Prostate gland (tissue), 2 donors: Measurements from ENCODE around the gene RAI1. TPM values are rescaled to one million over a fixed set of nuclear protein-coding genes. Genes with fewer than 3 reads are reported as not detected.

ENCODE experiments used
- DNase-seq: peaks from one replicate; pipeline ENCODE4 v3.0.0-alpha.2; 2019; ENCODE audit warnings: low spot score
- H3K27ac ChIP-seq, 2 donors: fragments of 200-600 bp; sonication (generic); 2 replicates each; pipeline ENCODE4 v1.5.1; 2017 to 2019
- H3K27me3 ChIP-seq: fragments of 200-600 bp; sonication (generic); replicated peaks from 2 replicates; pipeline ENCODE4 v1.5.1; 2019; ENCODE audit not compliant: insufficient read depth
- H3K36me3 ChIP-seq, 2 donors: fragments of 200-600 bp; sonication (generic); 1 replicate in 1 of 2; 2 replicates in 1 of 2; pipeline versions ENCODE4 v1.5.1 to v1.8.1; 2017 to 2019
- H3K4me1 ChIP-seq: fragments of 200-600 bp; sonication (generic); replicated peaks from 2 replicates; pipeline ENCODE4 v1.5.1; 2019
- H3K4me3 ChIP-seq, 2 donors: fragments of 200-600 bp; sonication (generic); 2 replicates each; pipeline ENCODE4 v1.5.1; 2017 to 2019
- H3K9me3 ChIP-seq: fragments of 200-600 bp; sonication (generic); 2 replicates; pipeline ENCODE4 v1.5.1; 2017
- POLR2A ChIP-seq: fragments of 450-650 bp; IDR thresholded peaks from one replicate; pipeline ENCODE4 v1.6.1; 2016; ENCODE audit warnings: antibody characterized with exemption, mild to moderate bottlenecking
- POLR2AphosphoS5 ChIP-seq: sonication (generic); formaldehyde crosslinking; IDR thresholded peaks from one replicate; pipeline ENCODE4 v1.6.1; 2017; ENCODE audit warnings: antibody characterized with exemption
- WGBS: methylation state at CpG from one replicate; pipeline ENCODE4 v1.1.5; 2018; 5-methylcytosine and 5-hydroxymethylcytosine counted together
- intact Hi-C: fragments of 100-400 bp; cut with DNase I; formaldehyde crosslinking; loops from one replicate; pipeline ENCODE4 v1.14.2; 2022
- total RNA-seq, 2 donors: library from RNA; depleted of rRNA; stranded (reverse); fragments of >200 nt; gene quantifications; one replicate each; pipeline ENCODE4 v1.1.0, GENCODE V29; 2016
- TF ChIP-seq, protein P1 (sequence below), 4 experiments: fragments of 200-600 bp in 2 of 4; fragments of 450-650 bp in 2 of 4; sonication (generic) in 2 of 4; IDR thresholded peaks; 1 replicate in 3 of 4; 2 replicates in 1 of 4; pipeline ENCODE4 v1.5.1; 2016 to 2019; ENCODE audit warnings: antibody characterized with exemption in 4 of 4, mild to moderate bottlenecking in 2 of 4, moderate library complexity in 2 of 4

The RAI1 gene
- total RNA-seq, 2 donors from 2014 or later: 69.2 to 71.0 TPM

DNA sequence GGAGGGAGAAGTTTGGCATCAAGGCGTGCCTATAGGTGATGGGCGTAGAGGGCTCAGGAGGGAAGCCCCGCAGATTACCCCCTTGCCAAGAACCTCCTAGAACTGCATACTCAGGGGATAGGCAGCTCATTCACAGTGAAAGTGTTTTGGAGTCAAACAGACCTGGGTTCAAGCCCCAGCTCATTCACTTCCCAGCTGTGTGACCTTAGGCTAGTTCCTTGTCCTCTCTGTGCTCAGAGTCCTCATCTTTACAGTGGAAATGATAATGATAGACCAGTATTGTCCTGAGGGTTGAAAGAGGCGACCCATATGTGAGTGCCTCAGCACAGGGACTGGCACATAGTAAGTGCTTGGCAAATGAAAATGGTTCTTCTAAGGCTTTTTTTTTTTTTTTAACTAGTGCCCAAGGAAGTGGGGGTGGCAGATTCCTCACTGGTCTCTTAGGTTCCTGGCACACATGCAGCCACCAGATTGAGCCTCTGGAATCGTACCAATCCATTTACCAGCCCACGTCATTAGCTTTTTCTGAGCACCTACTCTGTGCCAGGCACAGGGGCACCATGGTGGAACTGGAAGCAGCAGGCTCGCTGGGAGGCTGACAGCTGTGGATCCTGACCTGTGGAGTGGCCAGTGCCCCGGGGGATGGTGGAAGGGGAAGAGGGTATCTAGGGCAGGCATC lies 79.8 kb downstream of the RAI1 start:
- intact Hi-C loops: no loop called here
- TF ChIP-seq POLR2A (no peak), POLR2AphosphoS5 (no peak)
- TF ChIP-seq, protein P1, sequence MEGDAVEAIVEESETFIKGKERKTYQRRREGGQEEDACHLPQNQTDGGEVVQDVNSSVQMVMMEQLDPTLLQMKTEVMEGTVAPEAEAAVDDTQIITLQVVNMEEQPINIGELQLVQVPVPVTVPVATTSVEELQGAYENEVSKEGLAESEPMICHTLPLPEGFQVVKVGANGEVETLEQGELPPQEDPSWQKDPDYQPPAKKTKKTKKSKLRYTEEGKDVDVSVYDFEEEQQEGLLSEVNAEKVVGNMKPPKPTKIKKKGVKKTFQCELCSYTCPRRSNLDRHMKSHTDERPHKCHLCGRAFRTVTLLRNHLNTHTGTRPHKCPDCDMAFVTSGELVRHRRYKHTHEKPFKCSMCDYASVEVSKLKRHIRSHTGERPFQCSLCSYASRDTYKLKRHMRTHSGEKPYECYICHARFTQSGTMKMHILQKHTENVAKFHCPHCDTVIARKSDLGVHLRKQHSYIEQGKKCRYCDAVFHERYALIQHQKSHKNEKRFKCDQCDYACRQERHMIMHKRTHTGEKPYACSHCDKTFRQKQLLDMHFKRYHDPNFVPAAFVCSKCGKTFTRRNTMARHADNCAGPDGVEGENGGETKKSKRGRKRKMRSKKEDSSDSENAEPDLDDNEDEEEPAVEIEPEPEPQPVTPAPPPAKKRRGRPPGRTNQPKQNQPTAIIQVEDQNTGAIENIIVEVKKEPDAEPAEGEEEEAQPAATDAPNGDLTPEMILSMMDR (IDR thresholded peaks at IDR 0.05): no peak
- Histone ChIP-seq H3K4me1 (no peaks in the 10 kb centered on the region), H3K4me3 (no peak overlapping the region), H3K36me3 (no peaks in the 10 kb centered on the region), H3K27me3 (no peaks in the 10 kb centered on the region), H3K27ac (no peak overlapping the region), H3K9me3 (no peaks in the 10 kb centered on the region)
- DNase-seq: no peak
- 90% methylated on average over 8 of the region's 8 CpGs for WGBS

- intact Hi-C loops: no loop called here
- no peaks in the 10 kb centered on the region for H3K9me3 ChIP-seq
- H3K36me3 ChIP-seq: no peaks in the 10 kb centered on the region
- H3K4me1 ChIP-seq: peaks cover 4% of the 10 kb centered on the region
- WGBS: 92% methylated on average over 11 of the region's 11 CpGs
- DNase-seq: no peak
- no peaks in the 10 kb centered on the region for H3K27me3 ChIP-seq
- no peak overlapping the region for H3K27ac ChIP-seq
- TF ChIP-seq POLR2AphosphoS5 (no peak), POLR2A (no peak)
- TF ChIP-seq, protein P1 (IDR thresholded peaks at IDR 0.05): no peak
- H3K4me3 ChIP-seq: no peak overlapping the region
Observed at GRCh38 chr17:17761894-17762743, 80.9 kb downstream of the RAI1 start.

DNA sequence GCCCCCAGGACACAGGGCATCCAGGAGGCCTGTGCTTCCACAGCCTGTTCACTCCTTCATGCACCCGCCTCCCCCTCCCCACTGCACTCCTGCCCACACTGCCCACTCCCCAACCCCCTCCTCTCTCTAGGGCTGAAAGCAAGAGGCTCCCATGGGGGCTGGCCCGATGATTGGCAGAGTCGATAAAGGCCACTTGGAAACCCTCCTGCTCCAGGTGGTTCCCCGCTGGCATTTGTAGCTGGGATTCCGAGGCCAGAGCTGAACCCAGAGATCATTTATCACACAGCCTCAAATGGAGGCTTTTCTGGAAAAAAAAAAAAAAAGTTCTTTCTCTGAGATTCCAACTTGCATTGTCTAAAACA lies 81.5 kb downstream of the RAI1 start:
- Histone ChIP-seq H3K27me3 (no peaks in the 10 kb centered on the region), H3K4me1 (peaks cover 5% of the 10 kb centered on the region), H3K36me3 (no peaks in the 10 kb centered on the region), H3K27ac (no peak overlapping the region), H3K4me3 (no peak overlapping the region), H3K9me3 (no peaks in the 10 kb centered on the region)
- TF ChIP-seq, protein P1 (IDR thresholded peaks at IDR 0.05): no peak
- TF ChIP-seq POLR2A: no peak
- TF ChIP-seq POLR2AphosphoS5: no peak
- intact Hi-C loops: no loop called here
- no peak for DNase-seq
- WGBS: 62% methylated on average over 5 of the region's 5 CpGs

GRCh38 chr17:17763136-17763535 lies 81.9 kb downstream of the RAI1 start:
- no peak for TF ChIP-seq POLR2AphosphoS5
- no peak for TF ChIP-seq POLR2A
- TF ChIP-seq, protein P1 (IDR thresholded peaks at IDR 0.05): no peak
- no peak for DNase-seq
- peaks cover 9% of the 10 kb centered on the region for H3K4me1 ChIP-seq
- WGBS: 82% methylated on average over 9 of the region's 9 CpGs
- no peak overlapping the region for H3K27ac ChIP-seq
- intact Hi-C loops: no loop called here
- no peaks in the 10 kb centered on the region for H3K9me3 ChIP-seq
- H3K27me3 ChIP-seq: no peaks in the 10 kb centered on the region
- H3K36me3 ChIP-seq: no peaks in the 10 kb centered on the region
- no peak overlapping the region for H3K4me3 ChIP-seq
